HepG2 (cell line): Measurements from ENCODE around the gene NPC2.

Experiments used
- CTCF ChIP-seq: sonication (generic); formaldehyde crosslinking; IDR thresholded peaks from 2 replicates; pipeline ENCODE4 v1.5.0; 2020; ENCODE audit warnings: mild to moderate bottlenecking, missing genetic modification reagents, moderate library complexity
- DR1 ChIP-seq: sonication (generic); formaldehyde crosslinking; IDR thresholded peaks from 2 replicates; pipeline ENCODE4 v1.8.0; 2021; ENCODE audit warnings: mild to moderate bottlenecking, missing genetic modification reagents, inconsistent platforms
- EED ChIP-seq: sonication (generic); formaldehyde crosslinking; IDR thresholded peaks from 2 replicates; pipeline ENCODE4 v1.5.0; 2020; ENCODE audit warnings: mild to moderate bottlenecking, missing genetic modification reagents
- POLR2A ChIP-seq, 2 experiments: IDR thresholded peaks; 2 replicates each; pipeline ENCODE4 v1.6.1; 2011; ENCODE audit warnings: low read depth in 2 of 2, low read length in 2 of 2, mild to moderate bottlenecking in 1 of 2, moderate library complexity in 1 of 2; ENCODE audit not compliant: insufficient read depth in 1 of 2
- RFX5 ChIP-seq: IDR thresholded peaks from 2 replicates; pipeline ENCODE4 v1.6.1; 2011; ENCODE audit warnings: low read depth, low read length, improper control_type of control experiment
- ZBTB38 ChIP-seq: sonication (generic); formaldehyde crosslinking; IDR thresholded peaks from 2 replicates; pipeline ENCODE4 v1.5.1; 2020; ENCODE audit warnings: mild to moderate bottlenecking, missing genetic modification reagents
- ZC3H4 ChIP-seq: sonication (generic); formaldehyde crosslinking; IDR thresholded peaks from 2 replicates; pipeline ENCODE4 v1.4.0; 2020; ENCODE audit warnings: missing genetic modification reagents, borderline replicate concordance
- ZNF766 ChIP-seq: sonication (generic); formaldehyde crosslinking; IDR thresholded peaks from 2 replicates; pipeline ENCODE4 v1.5.0; 2020; ENCODE audit warnings: missing genetic modification reagents, borderline replicate concordance
- ZZZ3 ChIP-seq: sonication (generic); formaldehyde crosslinking; IDR thresholded peaks from 2 replicates; pipeline ENCODE4 v1.4.0; 2020; ENCODE audit warnings: missing genetic modification reagents, mild to moderate bottlenecking, borderline replicate concordance

DNA sequence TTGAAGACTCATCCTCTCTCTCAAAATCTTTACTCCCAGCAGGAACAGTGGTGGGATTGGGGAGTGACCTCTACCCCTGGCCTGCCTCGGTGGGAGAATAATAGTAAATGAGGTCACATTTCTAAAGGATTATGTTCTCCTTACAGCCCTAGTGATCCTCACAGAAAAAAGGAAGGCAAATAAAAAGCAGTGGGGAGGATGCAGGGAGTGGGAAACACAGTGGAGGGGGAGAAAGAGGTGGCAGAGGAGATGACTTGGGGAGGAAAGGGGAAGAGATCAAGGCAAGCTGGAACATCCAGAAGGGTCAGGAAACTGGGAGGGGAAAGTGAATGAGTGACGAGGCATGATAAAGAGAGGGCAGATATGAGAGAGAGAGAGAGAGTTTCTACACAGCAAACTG lies 58.8 kb downstream of the NPC2 start:
- no peak for TF ChIP-seq POLR2A (IDR thresholded peaks at IDR 0.05; ENCODE audit: insufficient read depth in 1 of 2, low read depth in 2 of 2, low read length in 2 of 2)
- TF ChIP-seq EED (CRISPR knock-in tag): no peak
- TF ChIP-seq ZZZ3: no peak
- no peak for TF ChIP-seq ZC3H4 (CRISPR knock-in tag)
- no peak for TF ChIP-seq RFX5
- no peak for TF ChIP-seq ZBTB38 (CRISPR knock-in tag)
- no peak for TF ChIP-seq ZNF766 (CRISPR knock-in tag)
- no peak for TF ChIP-seq DR1 (CRISPR knock-in tag)
- no peak for TF ChIP-seq CTCF (CRISPR knock-in tag)
